ENCODE results near the gene PAX5. TPM values are rescaled to one million over a fixed set of nuclear protein-coding genes. Genes with fewer than 3 reads are reported as not detected.

The PAX5 gene
- total and polyA plus RNA-seq, 2 of the 13 experiments (the other 11 are each of a cell fraction or from before 2014, with no cell fraction given) = not detected

DNA sequence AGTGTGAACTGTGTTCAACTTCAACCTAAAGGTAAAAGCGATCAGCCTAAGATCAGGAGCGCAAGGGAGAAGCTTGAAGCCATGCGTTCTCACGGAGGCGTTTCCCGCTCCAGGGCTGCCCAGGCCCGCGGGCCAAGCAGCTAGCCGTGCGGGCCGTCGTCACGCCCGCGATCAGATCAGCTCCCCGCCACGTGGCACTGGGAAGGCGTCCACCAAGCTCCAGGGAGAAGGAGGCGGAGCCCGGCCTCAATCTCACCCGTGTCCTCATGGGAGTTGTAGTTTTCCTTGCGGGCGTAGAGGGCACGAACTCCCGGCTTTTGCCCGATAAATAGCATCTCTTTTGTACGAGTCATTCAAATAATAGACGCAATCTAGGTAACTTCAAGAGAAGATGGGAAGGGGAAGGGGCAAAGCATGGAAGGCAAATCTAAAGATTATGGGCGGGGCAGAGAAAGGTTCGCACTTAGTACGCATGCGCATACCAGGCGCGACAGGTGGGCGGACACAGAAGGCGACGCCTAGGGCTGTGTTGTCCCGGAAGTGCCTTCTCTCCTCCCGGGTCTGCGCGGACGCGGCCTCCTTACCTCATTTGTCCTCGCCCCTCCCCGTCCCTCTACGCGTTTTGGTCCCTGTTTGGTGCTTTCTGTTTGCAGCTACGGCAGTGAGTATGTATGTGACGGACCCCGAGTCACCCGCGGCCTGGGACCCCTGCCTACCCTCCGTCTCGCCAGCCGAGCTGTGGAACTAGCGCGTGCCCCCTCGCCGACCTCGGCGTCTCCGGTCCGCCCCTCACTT lies 45.5 kb upstream of the PAX5 start (continued):
- TF ChIP-seq, protein P1, sequence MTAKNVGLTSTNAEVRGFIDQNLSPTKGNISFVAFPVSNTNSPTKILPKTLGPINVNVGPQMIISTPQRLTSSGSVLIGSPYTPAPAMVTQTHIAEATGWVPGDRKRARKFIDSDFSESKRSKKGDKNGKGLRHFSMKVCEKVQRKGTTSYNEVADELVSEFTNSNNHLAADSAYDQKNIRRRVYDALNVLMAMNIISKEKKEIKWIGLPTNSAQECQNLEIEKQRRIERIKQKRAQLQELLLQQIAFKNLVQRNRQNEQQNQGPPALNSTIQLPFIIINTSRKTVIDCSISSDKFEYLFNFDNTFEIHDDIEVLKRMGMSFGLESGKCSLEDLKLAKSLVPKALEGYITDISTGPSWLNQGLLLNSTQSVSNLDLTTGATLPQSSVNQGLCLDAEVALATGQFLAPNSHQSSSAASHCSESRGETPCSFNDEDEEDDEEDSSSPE (CRISPR knock-in tag; IDR thresholded peaks at IDR 0.05) = peak; percentile 98
- TF ChIP-seq, protein P2, sequence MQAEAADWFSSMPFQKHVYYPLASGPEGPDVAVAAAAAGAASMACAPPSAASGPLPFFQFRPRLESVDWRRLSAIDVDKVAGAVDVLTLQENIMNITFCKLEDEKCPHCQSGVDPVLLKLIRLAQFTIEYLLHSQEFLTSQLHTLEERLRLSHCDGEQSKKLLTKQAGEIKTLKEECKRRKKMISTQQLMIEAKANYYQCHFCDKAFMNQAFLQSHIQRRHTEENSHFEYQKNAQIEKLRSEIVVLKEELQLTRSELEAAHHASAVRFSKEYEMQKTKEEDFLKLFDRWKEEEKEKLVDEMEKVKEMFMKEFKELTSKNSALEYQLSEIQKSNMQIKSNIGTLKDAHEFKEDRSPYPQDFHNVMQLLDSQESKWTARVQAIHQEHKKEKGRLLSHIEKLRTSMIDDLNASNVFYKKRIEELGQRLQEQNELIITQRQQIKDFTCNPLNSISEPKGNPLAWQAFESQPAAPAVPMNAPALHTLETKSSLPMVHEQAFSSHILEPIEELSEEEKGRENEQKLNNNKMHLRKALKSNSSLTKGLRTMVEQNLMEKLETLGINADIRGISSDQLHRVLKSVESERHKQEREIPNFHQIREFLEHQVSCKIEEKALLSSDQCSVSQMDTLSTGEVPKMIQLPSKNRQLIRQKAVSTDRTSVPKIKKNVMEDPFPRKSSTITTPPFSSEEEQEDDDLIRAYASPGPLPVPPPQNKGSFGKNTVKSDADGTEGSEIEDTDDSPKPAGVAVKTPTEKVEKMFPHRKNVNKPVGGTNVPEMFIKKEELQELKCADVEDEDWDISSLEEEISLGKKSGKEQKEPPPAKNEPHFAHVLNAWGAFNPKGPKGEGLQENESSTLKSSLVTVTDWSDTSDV (CRISPR knock-in tag; IDR thresholded peaks at IDR 0.05) = peak; percentile 100
- TF ChIP-seq, protein P3, sequence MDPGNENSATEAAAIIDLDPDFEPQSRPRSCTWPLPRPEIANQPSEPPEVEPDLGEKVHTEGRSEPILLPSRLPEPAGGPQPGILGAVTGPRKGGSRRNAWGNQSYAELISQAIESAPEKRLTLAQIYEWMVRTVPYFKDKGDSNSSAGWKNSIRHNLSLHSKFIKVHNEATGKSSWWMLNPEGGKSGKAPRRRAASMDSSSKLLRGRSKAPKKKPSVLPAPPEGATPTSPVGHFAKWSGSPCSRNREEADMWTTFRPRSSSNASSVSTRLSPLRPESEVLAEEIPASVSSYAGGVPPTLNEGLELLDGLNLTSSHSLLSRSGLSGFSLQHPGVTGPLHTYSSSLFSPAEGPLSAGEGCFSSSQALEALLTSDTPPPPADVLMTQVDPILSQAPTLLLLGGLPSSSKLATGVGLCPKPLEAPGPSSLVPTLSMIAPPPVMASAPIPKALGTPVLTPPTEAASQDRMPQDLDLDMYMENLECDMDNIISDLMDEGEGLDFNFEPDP (CRISPR knock-in tag; conservative IDR thresholded peaks at IDR 0.05) = 0 out of 2 replicates have a peak, but pooled peaks have one; percentile 89
- no peak for TF ChIP-seq ZNF383 (CRISPR knock-in tag; IDR thresholded peaks at IDR 0.05; ENCODE audit: borderline replicate concordance)
- TF ChIP-seq, protein P4, sequence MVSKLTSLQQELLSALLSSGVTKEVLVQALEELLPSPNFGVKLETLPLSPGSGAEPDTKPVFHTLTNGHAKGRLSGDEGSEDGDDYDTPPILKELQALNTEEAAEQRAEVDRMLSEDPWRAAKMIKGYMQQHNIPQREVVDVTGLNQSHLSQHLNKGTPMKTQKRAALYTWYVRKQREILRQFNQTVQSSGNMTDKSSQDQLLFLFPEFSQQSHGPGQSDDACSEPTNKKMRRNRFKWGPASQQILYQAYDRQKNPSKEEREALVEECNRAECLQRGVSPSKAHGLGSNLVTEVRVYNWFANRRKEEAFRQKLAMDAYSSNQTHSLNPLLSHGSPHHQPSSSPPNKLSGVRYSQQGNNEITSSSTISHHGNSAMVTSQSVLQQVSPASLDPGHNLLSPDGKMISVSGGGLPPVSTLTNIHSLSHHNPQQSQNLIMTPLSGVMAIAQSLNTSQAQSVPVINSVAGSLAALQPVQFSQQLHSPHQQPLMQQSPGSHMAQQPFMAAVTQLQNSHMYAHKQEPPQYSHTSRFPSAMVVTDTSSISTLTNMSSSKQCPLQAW (CRISPR knock-in tag; IDR thresholded peaks at IDR 0.05) = peak; percentile 81
- TF ChIP-seq, protein P5, sequence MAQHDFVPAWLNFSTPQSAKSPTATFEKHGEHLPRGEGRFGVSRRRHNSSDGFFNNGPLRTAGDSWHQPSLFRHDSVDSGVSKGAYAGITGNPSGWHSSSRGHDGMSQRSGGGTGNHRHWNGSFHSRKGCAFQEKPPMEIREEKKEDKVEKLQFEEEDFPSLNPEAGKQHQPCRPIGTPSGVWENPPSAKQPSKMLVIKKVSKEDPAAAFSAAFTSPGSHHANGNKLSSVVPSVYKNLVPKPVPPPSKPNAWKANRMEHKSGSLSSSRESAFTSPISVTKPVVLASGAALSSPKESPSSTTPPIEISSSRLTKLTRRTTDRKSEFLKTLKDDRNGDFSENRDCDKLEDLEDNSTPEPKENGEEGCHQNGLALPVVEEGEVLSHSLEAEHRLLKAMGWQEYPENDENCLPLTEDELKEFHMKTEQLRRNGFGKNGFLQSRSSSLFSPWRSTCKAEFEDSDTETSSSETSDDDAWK (CRISPR knock-in tag; IDR thresholded peaks at IDR 0.05) = no peak
- peak; percentile 95 for TF ChIP-seq ZNF501 (CRISPR knock-in tag; IDR thresholded peaks at IDR 0.05)
- TF ChIP-seq ZKSCAN5 (CRISPR knock-in tag; IDR thresholded peaks at IDR 0.05) = peak; percentile 58; the same call in 1 of the 2 replicates
- TF ChIP-seq EP300 (IDR thresholded peaks at IDR 0.05; ENCODE audit: low read depth in 2 of 2, low read length in 2 of 2) = 0 out of 4 replicates have a peak, but pooled peaks of 1 of the 2 experiments have one; percentile 17
- peak; percentile 82 for TF ChIP-seq EP300 (CRISPR knock-in tag; IDR thresholded peaks at IDR 0.05; ENCODE audit: borderline replicate concordance)
- peak; percentile 89 for TF ChIP-seq ZNF788 (CRISPR knock-in tag; IDR thresholded peaks at IDR 0.05; ENCODE audit: borderline replicate concordance)
- peak; percentile 87 for TF ChIP-seq PHF8 (CRISPR knock-in tag; IDR thresholded peaks at IDR 0.05)
- TF ChIP-seq, protein P6, sequence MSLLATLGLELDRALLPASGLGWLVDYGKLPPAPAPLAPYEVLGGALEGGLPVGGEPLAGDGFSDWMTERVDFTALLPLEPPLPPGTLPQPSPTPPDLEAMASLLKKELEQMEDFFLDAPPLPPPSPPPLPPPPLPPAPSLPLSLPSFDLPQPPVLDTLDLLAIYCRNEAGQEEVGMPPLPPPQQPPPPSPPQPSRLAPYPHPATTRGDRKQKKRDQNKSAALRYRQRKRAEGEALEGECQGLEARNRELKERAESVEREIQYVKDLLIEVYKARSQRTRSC (CRISPR knock-in tag; IDR thresholded peaks at IDR 0.05; ENCODE audit: low read depth) = peak; percentile 99
- TF ChIP-seq HOXD1 (CRISPR knock-in tag; IDR thresholded peaks at IDR 0.05) = peak; percentile 88
- TF ChIP-seq IKZF1 (IDR thresholded peaks at IDR 0.05) = no peak
- TF ChIP-seq ZFP36L2 (CRISPR knock-in tag; IDR thresholded peaks at IDR 0.05) = peak; percentile 97
- peak; percentile 96 for TF ChIP-seq ZSCAN21 (CRISPR knock-in tag; IDR thresholded peaks at IDR 0.05; ENCODE audit: borderline replicate concordance)
- peak; percentile 99 for TF ChIP-seq ZNF879 (CRISPR knock-in tag; IDR thresholded peaks at IDR 0.05)
- TF ChIP-seq ZFP37 (CRISPR knock-in tag; IDR thresholded peaks at IDR 0.05; ENCODE audit: borderline replicate concordance) = peak; percentile 90; the same call in 1 of the 2 replicates

All from HepG2 (cell line).